Activated naive CD8-positive, alpha-beta T cell treated with anti-CD3 and anti-CD28 coated beads, Interleukin-2, amount 50 U/mL, for 24 hours (primary cell): Measurements from ENCODE around the gene ACO2.

ENCODE experiments used
- ATAC-seq: fragments of 150-1000 bp; cut with Tn5 transposase; one replicate; pipeline ENCODE4 v1.10.0; 2021
- DNase-seq: peaks from one replicate; pipeline ENCODE4 v3.0.0; 2021
- H3K27ac Mint-ChIP-seq: one replicate; pipeline ENCODE4 v1.8.0; 2021; ENCODE audit warnings: mild to moderate bottlenecking, mixed read lengths
- H3K27me3 Mint-ChIP-seq: one replicate; pipeline ENCODE4 v1.8.0; 2021; ENCODE audit warnings: mixed read lengths
- H3K36me3 Mint-ChIP-seq: one replicate; pipeline ENCODE4 v1.8.0; 2021; ENCODE audit warnings: low read depth, mixed read lengths
- H3K4me1 Mint-ChIP-seq: one replicate; pipeline ENCODE4 v1.8.0; 2021; ENCODE audit warnings: mixed read lengths
- H3K4me3 Mint-ChIP-seq: one replicate; pipeline ENCODE4 v1.8.0; 2021; ENCODE audit warnings: mild to moderate bottlenecking, moderate library complexity, mixed read lengths
- H3K9me3 Mint-ChIP-seq: one replicate; pipeline ENCODE4 v1.8.0; 2021; ENCODE audit warnings: mixed read lengths

Gene ACO2

DNA sequence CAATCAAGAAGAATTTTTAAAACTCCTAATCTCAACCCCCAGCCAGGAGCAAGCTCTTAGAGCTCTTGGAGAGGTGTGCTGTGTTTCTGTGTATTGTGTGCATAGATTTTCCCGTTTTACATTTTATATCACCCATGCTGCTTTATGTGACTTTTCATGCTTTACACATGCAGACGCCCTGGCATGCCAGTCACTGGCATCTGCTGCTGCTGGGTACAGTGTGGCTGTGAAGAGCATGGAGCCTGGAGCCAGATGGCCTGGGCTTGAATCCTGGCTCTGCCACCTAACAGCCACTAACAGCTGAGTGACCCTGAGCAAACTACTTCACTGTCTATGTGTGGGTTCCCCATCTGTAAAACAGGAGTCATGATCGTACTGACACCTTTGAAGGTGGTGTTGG, 52.2 kb downstream of the ACO2 start:
- ATAC-seq (no peak), DNase-seq (no peak)
- Mint-ChIP-seq H3K36me3 (peaks cover 12% of the 10 kb centered on the region), H3K4me1 (peaks cover 29% of the 10 kb centered on the region), H3K27me3 (no peaks in the 10 kb centered on the region), H3K27ac (no peak overlapping the region), H3K4me3 (no peak overlapping the region), H3K9me3 (no peaks in the 10 kb centered on the region)

DNA sequence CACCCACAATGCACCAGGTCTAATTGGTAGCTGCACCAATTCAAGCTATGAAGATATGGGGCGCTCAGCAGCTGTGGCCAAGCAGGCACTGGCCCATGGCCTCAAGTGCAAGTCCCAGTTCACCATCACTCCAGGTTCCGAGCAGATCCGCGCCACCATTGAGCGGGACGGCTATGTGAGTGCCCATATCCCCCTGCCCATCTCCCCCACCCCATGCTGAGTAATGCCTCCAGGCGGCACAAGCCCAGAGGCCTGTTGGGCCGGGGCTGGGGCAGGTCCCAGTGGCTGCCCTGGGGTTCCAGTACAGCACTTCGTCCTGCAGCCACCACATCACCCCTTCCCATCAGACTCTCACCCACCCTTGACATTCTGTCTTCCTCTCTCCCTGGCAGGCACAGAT, 53.9 kb downstream of the ACO2 start:
- peaks cover 17% of the 10 kb centered on the region for H3K36me3 Mint-ChIP-seq
- H3K27me3 Mint-ChIP-seq: no peaks in the 10 kb centered on the region
- H3K4me1 Mint-ChIP-seq: peaks cover 16% of the 10 kb centered on the region
- DNase-seq: no peak
- no peak overlapping the region for H3K4me3 Mint-ChIP-seq
- peak overlapping the region; percentile 72 for H3K27ac Mint-ChIP-seq
- ATAC-seq: no peak
- no peaks in the 10 kb centered on the region for H3K9me3 Mint-ChIP-seq

DNA sequence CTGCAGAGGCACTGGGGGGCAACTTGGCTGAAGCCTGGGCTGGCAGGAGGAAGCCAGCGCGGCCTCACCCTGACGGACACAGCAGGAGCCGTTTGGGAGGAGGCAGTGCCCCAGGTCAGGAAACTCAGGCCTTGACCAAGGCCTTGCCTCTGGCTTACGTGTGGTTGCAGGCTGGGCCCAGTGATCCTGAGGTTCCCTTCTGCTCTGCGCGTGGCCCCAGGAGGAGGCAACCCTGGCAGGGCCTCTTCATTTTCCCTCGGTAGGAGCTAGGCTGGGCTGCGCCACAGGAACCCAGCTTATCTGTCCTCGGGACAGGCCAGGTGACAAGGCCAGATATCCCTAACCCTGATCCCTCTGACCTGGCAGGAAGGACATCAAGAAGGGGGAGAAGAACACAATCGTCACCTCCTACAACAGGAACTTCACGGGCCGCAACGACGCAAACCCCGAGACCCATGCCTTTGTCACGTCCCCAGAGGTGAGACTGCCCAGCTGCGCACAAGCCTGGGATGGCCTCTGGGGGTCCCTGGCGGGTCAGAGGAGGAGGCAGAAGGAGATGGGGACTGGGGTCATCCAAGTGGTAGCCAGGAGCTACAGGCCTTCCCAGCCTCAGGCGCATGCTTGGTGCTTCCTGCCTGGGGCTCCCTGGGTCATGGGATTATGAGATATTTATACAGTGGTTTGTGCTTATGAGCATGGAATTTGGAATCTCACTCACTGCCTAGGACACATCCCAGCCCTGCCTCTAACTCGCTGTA, 54.7 kb downstream of the ACO2 start:
- Mint-ChIP-seq H3K4me1 (peaks cover 17% of the 10 kb centered on the region), H3K9me3 (no peaks in the 10 kb centered on the region)

DNA sequence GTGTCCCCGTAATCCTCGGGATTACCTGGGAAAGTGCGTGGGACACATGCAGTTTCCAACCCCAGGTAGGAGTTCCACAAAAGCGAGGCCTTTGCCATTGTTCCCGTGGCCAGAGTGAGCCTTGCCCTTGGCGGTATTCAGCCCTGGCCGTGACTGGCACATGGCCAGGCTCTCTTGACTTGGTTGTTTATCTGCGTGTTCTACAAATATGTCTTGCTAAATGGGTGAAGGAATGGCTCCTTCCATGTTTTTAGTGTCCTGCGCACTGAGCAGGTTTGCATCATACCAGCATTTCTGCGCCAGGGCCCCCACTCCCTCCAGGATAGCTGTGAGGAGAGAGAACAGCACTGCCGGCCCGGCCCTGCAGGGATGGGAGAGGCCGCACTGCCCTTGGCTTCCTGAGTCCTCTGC, 55.3 kb downstream of the ACO2 start:
- Mint-ChIP-seq H3K9me3 (no peaks in the 10 kb centered on the region), H3K27me3 (no peaks in the 10 kb centered on the region), H3K27ac (peak overlapping the region; percentile 74), H3K36me3 (peaks cover 22% of the 10 kb centered on the region), H3K4me3 (no peak overlapping the region), H3K4me1 (peaks cover 19% of the 10 kb centered on the region)
- no peak for DNase-seq
- ATAC-seq: no peak

More for the DNA sequence above, 54.7 kb downstream of the ACO2 start:
- Mint-ChIP-seq H3K4me3 (no peak overlapping the region), H3K27ac (peak overlapping the region; percentile 74), H3K36me3 (peaks cover 20% of the 10 kb centered on the region), H3K27me3 (no peaks in the 10 kb centered on the region)
- ATAC-seq: no peak
- no peak for DNase-seq

DNA sequence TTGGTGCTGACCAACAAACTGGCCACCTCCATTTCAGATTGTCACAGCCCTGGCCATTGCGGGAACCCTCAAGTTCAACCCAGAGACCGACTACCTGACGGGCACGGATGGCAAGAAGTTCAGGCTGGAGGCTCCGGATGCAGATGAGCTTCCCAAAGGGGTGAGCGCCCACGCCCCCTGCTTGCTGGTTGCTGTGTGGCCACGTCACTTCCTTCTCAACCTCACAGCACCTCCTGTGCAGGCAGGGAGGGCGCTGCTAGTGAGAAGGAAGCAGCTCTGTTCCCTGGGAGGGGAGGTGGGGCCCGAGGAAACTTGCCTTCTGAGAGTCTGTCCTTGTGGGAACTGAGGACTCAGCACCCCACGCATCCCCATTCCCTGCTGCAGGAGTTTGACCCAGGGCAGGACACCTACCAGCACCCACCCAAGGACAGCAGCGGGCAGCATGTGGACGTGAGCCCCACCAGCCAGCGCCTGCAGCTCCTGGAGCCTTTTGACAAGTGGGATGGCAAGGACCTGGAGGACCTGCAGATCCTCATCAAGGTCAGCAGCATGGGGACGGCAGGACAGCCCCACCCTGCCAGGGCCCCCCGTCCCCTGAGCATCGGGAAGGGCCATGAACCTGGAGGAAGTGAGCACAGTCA, 56.0 kb downstream of the ACO2 start:
- ATAC-seq (peak; percentile 67), DNase-seq (peak; percentile 63)
- H3K9me3 Mint-ChIP-seq: no peaks in the 10 kb centered on the region
- peaks cover 22% of the 10 kb centered on the region for H3K36me3 Mint-ChIP-seq
- H3K27me3 Mint-ChIP-seq: no peaks in the 10 kb centered on the region
- H3K4me1 Mint-ChIP-seq: peaks cover 19% of the 10 kb centered on the region
- peak overlapping the region; percentile 74 for H3K27ac Mint-ChIP-seq
- no peak overlapping the region for H3K4me3 Mint-ChIP-seq

DNA sequence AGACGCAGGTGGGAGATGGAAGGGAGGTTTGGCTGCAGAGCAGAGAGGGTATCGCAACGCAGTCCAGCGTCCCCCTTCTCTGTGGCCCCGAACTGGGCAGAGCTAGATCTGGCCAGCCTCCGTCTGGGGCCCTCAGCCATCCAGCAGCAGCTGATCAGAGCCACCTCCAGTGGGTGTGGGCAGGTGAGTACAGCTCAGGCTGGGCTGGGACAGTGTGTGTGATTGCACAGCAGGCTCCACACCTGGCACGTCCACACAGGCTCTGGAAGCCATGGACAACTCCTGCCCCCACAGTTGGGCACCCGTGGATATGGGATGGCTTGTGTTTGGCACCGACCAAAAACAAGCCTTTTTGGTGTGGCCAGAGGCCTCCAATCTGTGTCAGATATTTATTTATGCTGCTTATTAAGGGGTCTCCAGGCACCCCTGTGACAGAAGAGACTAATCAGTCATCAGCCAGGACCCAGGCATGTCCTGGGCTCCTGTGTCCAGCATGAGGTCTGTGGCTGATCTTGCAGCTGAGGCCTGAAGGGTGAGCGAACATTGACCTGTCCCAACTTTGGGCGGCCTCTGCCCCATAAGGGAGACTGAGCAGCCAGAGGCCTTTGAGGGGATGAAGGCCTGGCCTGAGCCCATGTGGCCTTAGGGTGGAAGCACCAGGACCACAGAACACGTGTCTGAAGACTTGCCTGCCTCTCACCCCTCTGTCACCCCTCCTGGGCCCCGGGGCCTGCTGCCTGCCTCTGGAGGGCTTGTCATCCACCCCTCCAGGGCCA, 56.7 kb downstream of the ACO2 start:
- Mint-ChIP-seq H3K4me1 (peaks cover 19% of the 10 kb centered on the region), H3K36me3 (peaks cover 26% of the 10 kb centered on the region), H3K9me3 (no peaks in the 10 kb centered on the region), H3K27ac (peak overlapping the region; percentile 74), H3K27me3 (no peaks in the 10 kb centered on the region), H3K4me3 (no peak overlapping the region)
- no peak for DNase-seq
- ATAC-seq: no peak

DNA sequence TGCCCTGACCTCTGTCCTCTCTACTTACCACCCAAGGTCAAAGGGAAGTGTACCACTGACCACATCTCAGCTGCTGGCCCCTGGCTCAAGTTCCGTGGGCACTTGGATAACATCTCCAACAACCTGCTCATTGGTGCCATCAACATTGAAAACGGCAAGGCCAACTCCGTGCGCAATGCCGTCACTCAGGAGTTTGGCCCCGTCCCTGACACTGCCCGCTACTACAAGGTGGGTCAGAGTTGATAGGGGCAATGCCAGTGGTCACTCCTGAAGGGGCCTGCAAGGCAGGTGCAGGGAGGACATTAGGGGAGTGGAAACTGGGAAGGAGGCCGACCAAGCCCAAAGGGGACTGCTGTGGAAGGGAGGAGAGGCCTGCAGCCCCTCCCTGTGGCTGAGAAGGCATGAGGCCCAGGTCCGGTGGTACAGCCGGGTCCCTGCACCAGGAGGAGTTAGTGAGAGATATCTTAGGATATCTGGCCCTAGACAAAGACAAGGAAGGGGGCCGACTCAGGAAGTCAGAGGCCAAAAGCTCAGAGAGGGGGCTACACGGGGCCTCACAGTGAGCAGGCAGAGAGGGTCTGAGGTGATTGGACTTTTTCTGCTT, 57.4 kb downstream of the ACO2 start:
- DNase-seq: no peak
- peak overlapping the region; percentile 63 for H3K27ac Mint-ChIP-seq
- no peaks in the 10 kb centered on the region for H3K27me3 Mint-ChIP-seq
- no peaks in the 10 kb centered on the region for H3K9me3 Mint-ChIP-seq
- peaks cover 28% of the 10 kb centered on the region for H3K36me3 Mint-ChIP-seq
- ATAC-seq: peak; percentile 2
- H3K4me3 Mint-ChIP-seq: no peak overlapping the region
- peaks cover 19% of the 10 kb centered on the region for H3K4me1 Mint-ChIP-seq

DNA sequence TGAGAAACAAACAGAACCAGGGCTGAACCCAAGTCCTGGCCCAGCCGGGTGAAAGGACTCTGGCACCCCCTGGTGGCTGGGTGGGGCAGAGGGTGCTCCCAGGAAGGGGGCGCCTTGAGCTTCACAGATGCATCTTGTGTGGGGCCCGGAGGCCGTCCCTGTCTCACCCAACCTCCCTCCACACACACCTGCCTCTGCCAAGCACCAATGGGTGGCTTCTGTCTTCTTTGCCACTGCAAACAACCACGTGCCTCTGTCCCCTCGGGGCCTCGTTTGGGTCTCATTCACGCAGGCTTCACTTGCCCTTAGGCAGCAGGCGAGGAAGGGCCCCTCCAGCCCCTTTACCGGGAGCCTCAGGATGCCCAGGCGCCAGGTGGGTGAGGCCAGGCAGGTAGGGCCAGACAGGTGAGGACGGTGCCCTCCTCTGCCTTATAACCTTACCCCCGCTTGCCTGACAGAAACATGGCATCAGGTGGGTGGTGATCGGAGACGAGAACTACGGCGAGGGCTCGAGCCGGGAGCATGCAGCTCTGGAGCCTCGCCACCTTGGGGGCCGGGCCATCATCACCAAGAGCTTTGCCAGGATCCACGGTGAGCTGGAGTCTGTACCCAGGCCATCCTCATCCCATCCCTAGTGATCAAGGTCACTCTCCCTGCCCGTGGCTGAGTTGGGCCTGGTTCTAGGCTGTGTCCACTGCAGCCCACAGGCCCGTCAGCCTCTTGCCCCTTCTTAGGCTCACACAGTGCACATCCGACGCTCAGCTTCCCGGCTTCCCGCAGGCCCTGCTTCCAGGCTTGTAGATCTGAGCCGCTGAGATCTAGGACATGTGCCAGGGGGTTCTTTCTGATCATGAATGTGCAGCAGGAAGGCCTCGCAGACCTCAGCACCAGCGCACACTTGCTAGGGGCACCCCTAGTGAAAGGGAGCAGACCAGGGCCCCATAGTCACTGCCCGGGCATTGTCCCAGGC, 58.2 kb downstream of the ACO2 start:
- DNase-seq (peak; percentile 74), ATAC-seq (peak; percentile 44)
- no peaks in the 10 kb centered on the region for H3K9me3 Mint-ChIP-seq
- H3K4me3 Mint-ChIP-seq: no peak overlapping the region
- peaks cover 19% of the 10 kb centered on the region for H3K4me1 Mint-ChIP-seq
- H3K27ac Mint-ChIP-seq: peak overlapping the region; percentile 63
- H3K36me3 Mint-ChIP-seq: peaks cover 28% of the 10 kb centered on the region
- no peaks in the 10 kb centered on the region for H3K27me3 Mint-ChIP-seq

DNA sequence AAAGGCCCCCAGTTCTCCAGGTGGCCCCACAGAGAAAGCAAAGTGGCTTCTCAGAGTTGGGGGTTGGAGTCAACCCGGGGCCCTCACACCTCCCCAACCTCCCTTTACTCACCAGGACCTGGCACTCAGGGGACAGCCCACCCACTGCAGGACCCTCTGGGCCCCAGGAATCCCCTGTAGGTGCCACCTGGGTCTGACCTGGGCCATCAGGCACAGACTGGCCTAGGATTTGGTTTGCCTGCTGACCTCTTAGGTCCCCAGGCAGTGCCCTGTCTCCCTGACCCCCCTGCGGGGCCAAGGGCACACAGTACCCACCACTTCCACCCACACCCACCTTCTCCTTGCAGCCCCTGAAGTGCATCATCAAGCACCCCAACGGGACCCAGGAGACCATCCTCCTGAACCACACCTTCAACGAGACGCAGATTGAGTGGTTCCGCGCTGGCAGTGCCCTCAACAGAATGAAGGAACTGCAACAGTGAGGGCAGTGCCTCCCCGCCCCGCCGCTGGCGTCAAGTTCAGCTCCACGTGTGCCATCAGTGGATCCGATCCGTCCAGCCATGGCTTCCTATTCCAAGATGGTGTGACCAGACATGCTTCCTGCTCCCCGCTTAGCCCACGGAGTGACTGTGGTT, 59.3 kb downstream of the ACO2 start:
- ATAC-seq (no peak), DNase-seq (no peak)
- Mint-ChIP-seq H3K4me3 (no peak overlapping the region), H3K27me3 (no peaks in the 10 kb centered on the region), H3K9me3 (no peaks in the 10 kb centered on the region), H3K36me3 (peaks cover 28% of the 10 kb centered on the region), H3K4me1 (peaks cover 19% of the 10 kb centered on the region), H3K27ac (no peak overlapping the region)

DNA sequence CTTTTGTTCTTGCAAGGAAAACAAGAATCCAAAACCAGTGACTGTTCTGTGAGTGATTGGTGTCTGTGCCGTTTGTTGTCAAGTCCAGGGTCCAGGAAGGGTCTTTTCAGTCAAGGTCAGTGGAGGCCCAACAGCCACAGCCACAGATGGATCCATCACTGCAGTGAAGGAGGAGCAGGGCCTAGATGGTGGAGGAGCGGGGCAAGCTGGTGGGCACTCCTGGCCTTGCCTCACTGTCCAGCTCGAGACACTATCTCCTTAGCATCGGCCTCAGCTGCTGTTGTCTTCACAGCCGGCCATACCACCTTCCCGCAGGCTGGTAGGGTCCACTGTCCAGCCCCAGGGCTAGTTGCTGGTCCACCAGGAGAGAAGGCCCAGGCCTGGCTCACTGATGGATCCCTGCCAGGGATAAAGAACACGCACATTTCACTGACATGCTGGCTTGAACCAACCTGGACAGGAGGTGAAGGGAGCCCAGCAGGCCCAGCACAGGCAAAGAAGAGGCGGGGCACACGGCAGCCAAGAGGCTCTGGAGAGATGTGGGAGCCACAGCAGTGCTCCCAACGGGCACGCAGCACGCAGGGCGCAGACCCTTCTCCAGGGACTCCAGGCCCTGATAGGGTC, 60.1 kb downstream of the ACO2 start:
- ATAC-seq (no peak), DNase-seq (no peak)

DNA sequence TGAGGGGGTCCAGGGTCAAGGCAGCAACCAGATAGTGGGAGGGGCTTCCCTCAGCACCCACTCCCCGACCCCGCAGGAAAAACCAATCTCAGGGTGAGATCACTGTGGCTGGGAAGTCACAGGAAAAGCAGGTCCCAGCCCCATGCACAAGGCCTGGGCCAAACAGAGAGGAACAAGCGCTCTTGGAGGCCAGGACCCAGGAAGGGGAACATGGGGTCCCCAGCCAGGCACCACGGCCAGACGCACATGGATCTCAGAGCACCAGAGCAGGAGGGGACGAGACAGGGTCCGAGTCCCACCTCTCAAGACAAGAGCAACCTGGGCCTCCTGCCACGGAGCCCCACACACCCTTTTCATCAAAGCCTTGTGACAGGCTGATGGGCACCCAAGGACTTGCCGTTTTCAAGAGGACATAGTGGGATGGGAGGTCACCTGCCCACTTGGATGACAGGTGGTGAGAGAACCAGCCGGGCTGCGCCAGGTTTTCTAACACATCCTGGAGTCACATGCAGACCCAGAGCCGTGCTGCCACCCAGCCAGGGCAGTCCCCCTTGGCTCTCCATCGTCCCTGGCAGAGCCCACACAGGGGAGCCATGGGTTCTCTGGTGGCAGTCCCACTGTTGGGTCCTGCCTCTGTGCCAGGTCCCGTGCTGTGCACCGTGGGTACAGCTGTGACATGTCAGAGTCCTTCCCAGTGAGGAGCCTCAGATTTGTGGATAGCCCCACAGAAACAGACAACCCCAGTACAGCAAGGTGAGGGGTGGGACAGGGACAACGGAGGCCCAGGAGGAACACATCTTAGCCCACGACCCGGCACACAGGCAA, 62.2 kb downstream of the ACO2 start:
- ATAC-seq: no peak
- Mint-ChIP-seq H3K9me3 (no peaks in the 10 kb centered on the region), H3K27me3 (no peaks in the 10 kb centered on the region), H3K36me3 (peaks cover 22% of the 10 kb centered on the region), H3K4me3 (no peak overlapping the region), H3K27ac (no peak overlapping the region), H3K4me1 (peaks cover 3% of the 10 kb centered on the region)
- no peak for DNase-seq

More for the DNA sequence above, 60.1 kb downstream of the ACO2 start:
- peak overlapping the region; percentile 1 for H3K27ac Mint-ChIP-seq
- H3K9me3 Mint-ChIP-seq: no peaks in the 10 kb centered on the region
- H3K4me1 Mint-ChIP-seq: peaks cover 15% of the 10 kb centered on the region
- H3K36me3 Mint-ChIP-seq: peaks cover 28% of the 10 kb centered on the region
- no peak overlapping the region for H3K4me3 Mint-ChIP-seq
- no peaks in the 10 kb centered on the region for H3K27me3 Mint-ChIP-seq

DNA sequence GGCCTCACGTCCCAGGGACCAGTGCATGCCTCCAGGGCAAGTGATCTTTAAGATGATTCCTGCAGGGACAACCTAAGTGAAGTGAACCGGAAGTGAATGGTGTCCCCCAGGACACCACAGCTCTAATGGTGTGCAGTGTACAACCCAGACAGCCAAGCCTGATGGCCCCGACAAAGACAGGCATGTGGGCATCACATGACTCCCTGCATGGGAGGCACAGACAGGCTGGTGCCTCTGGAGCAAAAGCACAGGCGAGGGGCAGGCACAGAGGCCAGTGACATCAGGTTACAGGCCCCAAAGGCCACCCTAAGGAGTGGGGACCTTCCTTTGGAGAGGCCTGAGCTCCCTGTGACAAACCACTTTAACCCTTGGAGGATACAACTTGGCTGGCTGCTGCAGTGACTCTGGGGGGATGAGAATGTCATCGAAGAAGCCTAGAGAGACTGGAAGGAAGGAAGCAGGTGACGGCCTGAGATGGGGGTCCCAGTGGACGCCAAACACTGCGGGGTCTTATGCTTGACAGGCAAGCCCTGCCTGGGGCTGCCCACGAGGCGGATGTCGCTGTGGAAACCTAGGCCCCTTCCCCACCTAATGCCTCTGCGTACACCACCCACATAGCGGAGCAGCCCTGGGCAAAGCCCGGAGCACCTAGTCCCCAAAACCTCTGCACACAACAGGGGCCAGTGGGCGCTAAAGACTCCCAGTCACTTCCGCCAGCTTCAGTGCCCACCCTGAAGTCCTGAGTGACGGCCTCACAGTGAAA, 63.0 kb downstream of the ACO2 start:
- ATAC-seq: no peak
- H3K4me1 Mint-ChIP-seq: peaks cover 3% of the 10 kb centered on the region
- H3K27ac Mint-ChIP-seq: no peak overlapping the region
- no peak for DNase-seq
- H3K4me3 Mint-ChIP-seq: no peak overlapping the region
- no peaks in the 10 kb centered on the region for H3K27me3 Mint-ChIP-seq
- no peaks in the 10 kb centered on the region for H3K9me3 Mint-ChIP-seq
- peaks cover 20% of the 10 kb centered on the region for H3K36me3 Mint-ChIP-seq
